Stimulated activated effector memory CD8-positive, alpha-beta T cell treated with anti-CD3 and anti-CD28 coated beads, Interleukin-12 subunit alpha, Interleukin-12 subunit beta, amount 100 ng/mL, for 72 hours (primary cell): ENCODE measurements around the gene ARSI.

Experiments used
- ATAC-seq: fragments of 150-1000 bp; cut with Tn5 transposase; 2 replicates; pipeline ENCODE4 v1.10.0; 2021
- DNase-seq, 2 donors: peaks; one replicate each; pipeline ENCODE4 v3.0.0; 2021 to 2022; ENCODE audit warnings: low spot score in 2 of 2
- H3K27ac Mint-ChIP-seq: one replicate; pipeline ENCODE4 v1.8.0; 2022; ENCODE audit warnings: mild to moderate bottlenecking, mixed read lengths
- H3K36me3 Mint-ChIP-seq: one replicate; pipeline ENCODE4 v1.8.0; 2022; ENCODE audit warnings: mild to moderate bottlenecking, mixed read lengths
- H3K4me1 Mint-ChIP-seq: one replicate; pipeline ENCODE4 v1.8.0; 2022; ENCODE audit warnings: mixed read lengths
- H3K4me3 Mint-ChIP-seq: one replicate; pipeline ENCODE4 v1.8.0; 2022; ENCODE audit warnings: mild to moderate bottlenecking, mixed read lengths
- H3K9me3 Mint-ChIP-seq: one replicate; pipeline ENCODE4 v1.8.0; 2022; ENCODE audit warnings: mixed read lengths

Gene ARSI

DNA sequence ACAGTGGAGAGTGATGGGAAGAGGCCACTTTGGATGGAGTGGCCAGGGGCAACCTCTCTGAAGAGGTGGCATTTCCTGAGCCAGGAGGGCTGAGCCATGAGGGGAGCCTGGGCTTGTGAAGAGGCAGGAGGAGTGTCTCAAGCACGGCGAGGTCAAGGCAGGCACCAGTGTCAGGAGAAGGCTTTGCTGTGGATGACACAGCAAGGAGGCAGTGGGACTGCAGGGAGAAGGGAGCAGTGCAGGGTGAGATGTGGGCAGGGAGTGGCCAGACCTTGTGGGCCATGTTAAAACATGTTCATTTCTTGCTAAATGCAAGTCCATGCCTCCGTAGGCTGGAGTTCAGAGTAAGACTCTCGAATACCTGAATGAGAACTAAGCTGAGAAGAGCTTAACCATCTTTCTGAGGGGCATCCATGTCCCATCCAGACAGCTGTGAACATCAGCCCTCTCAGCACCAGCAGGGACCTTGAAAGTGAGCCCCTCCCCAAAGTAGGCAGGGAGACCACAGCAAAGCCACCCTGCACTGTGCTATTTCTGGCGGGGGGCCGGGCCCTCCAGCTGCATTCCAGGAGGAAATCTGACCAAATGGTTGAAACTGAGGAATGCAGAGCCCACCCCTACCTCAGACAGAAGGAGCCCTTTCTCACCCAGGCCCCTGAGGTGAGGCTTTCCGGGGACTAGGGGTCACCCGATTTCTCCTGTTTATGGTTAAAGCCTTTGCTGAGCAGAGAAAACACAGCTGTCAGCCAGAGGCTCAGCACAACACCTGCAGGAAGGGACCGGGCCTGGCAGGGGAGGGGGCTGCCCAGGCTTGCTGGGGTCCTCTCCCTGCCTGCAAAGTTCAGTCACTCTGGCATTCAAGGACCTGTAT is 16.1 kb upstream of the ARSI start:
- peaks cover 6% of the 10 kb centered on the region for H3K4me1 Mint-ChIP-seq
- ATAC-seq (no peak), DNase-seq (no peak)
- no peaks in the 10 kb centered on the region for H3K36me3 Mint-ChIP-seq
- no peaks in the 10 kb centered on the region for H3K9me3 Mint-ChIP-seq
- H3K27ac Mint-ChIP-seq = no peak overlapping the region
- no peak overlapping the region for H3K4me3 Mint-ChIP-seq

DNA sequence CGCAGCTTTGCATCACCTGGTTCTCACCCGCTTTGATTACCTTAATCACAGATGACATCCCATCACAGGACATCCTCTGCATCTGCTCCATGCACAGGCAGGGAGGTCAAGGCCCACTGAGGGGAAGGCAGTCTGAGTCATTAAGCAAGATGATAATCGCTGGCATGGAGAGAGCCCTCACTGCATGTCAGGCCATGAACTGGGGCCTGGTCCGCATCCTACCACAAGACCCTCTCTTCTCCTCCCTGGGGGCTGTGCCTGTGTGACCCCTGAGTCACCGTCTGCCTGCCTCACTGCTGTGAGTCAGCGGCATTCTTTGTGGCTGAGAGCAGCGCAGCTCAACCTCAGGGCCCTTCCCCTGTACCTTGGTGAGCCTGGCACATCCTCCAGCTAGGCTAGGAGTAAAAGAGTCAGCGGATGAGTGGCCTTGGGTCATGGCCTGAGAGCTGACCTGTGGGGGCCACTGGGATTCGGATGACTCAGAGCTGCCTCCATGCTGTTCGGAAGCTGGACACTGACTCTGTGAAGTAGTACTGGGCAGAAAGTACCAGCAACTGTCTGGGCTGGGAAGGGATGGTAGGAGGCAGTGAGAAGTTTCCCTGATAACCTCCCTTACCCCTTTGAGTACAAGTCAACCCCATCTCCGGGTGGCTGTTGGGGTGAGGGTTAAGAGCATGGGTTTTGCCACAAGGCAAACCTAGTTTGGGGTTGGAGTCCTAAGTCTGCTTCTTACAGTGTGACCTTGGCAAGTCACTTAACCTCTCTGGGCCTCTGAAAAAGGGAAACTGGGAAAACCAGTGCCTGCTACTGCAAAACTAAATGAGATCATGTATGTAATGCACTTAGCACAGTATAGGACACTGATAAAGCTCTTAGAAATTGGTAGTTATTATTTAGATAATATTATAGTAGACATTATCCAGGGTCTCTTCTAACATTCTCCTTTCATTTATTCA is 14.6 kb upstream of the ARSI start:
- no peak overlapping the region for H3K27ac Mint-ChIP-seq
- H3K9me3 Mint-ChIP-seq = no peaks in the 10 kb centered on the region
- peak; percentile 92 for ATAC-seq
- H3K4me3 Mint-ChIP-seq = no peak overlapping the region
- no peak for DNase-seq
- H3K4me1 Mint-ChIP-seq = peaks cover 6% of the 10 kb centered on the region
- H3K36me3 Mint-ChIP-seq = no peaks in the 10 kb centered on the region

- no peak for ATAC-seq
- Mint-ChIP-seq H3K27ac (no peak overlapping the region), H3K9me3 (no peaks in the 10 kb centered on the region), H3K4me1 (no peaks in the 10 kb centered on the region), H3K4me3 (no peak overlapping the region), H3K36me3 (no peaks in the 10 kb centered on the region)
- DNase-seq = no peak
These were observed 13.6 kb upstream of the ARSI start for GRCh38 chr5:150316320-150316719.

DNA sequence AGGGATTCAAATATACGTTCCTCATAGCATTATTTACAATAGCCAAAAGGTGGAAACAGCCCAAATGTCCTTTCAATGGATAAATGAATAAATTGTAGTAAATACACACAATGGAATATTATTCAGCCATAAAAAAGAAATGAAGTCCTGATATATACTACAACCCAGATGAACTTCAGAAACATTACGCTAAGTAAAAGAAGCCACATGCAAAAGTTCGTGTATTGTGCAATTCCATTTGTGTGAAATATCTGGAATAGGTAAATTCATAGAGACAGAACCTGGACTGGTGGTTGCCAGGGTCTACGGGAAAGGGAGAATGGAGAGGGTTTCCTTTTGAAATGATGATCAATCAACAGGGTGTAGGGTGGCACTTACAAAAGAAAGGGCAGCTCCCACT is 12.5 kb upstream of the ARSI start:
- DNase-seq = no peak
- no peaks in the 10 kb centered on the region for H3K9me3 Mint-ChIP-seq
- no peaks in the 10 kb centered on the region for H3K4me1 Mint-ChIP-seq
- H3K27ac Mint-ChIP-seq = no peak overlapping the region
- H3K4me3 Mint-ChIP-seq = no peak overlapping the region
- ATAC-seq = no peak
- H3K36me3 Mint-ChIP-seq = no peaks in the 10 kb centered on the region

DNA sequence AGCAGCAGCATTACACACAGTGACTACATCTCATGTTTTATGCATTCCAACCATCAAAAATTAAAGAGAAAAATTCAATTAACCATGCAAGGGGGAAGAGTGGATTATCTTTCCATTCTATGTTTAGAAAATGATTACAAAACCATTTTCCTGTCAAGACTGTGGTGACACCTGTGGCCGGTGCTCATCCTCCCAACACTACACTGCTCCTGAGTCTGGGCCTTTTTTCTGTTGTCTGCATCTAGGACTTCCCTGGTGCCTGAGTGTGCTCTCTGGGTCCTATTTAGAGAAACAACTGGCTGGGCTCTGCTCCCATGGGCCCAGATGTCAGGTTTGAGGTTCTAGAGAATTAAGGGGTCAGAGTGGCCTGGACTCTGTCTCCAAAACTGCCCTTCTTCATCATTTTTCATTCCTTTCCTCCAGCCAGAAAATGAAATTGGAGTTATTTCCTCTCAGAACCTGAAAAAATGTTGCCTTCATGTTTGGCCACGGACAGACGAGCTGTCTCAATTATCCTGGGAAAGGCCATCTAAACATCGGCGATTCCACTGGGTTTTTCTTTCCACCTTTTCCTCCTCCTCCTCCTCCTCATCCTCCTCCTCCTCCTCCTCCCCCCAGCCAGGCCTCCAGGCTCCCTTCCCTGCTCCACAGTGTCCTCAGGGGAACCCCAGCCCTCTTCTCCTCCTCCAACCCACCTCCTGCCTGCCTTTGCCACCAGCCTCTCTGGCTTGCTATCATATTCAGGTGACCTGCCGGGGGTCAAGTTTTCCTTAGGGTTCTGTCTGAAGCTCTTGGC is 11.4 kb upstream of the ARSI start:
- DNase-seq = no peak
- Mint-ChIP-seq H3K4me3 (no peak overlapping the region), H3K27ac (no peak overlapping the region), H3K36me3 (no peaks in the 10 kb centered on the region), H3K4me1 (no peaks in the 10 kb centered on the region), H3K9me3 (no peaks in the 10 kb centered on the region)
- no peak for ATAC-seq

GRCh38 chr5:150313501-150313900 is 10.8 kb upstream of the ARSI start:
- DNase-seq (no peak), ATAC-seq (no peak)
- no peak overlapping the region for H3K4me3 Mint-ChIP-seq
- no peaks in the 10 kb centered on the region for H3K9me3 Mint-ChIP-seq
- no peaks in the 10 kb centered on the region for H3K36me3 Mint-ChIP-seq
- no peak overlapping the region for H3K27ac Mint-ChIP-seq
- H3K4me1 Mint-ChIP-seq = no peaks in the 10 kb centered on the region

DNA sequence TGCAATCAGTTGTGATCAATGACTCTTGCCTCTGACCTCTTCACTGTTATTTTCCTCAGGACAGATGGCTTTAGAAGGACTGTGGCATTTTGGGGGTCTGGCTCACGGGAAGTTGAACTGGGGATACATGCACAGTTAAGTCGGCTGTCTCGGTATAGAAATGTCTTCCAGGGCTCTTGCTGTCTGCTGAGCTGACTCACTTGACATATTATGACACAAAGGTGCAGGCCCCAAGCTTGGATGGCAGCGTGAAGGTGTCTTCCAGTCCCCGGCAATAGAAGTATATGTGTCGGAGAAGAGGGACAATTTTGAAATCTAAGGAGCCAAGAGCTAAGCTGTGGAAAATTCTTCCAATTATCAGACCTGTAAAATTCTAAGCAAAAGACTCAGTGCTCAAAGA is 9.8 kb upstream of the ARSI start:
- no peak for DNase-seq
- Mint-ChIP-seq H3K4me3 (no peak overlapping the region), H3K36me3 (no peaks in the 10 kb centered on the region), H3K27ac (no peak overlapping the region), H3K9me3 (no peaks in the 10 kb centered on the region), H3K4me1 (no peaks in the 10 kb centered on the region)
- ATAC-seq = no peak

DNA sequence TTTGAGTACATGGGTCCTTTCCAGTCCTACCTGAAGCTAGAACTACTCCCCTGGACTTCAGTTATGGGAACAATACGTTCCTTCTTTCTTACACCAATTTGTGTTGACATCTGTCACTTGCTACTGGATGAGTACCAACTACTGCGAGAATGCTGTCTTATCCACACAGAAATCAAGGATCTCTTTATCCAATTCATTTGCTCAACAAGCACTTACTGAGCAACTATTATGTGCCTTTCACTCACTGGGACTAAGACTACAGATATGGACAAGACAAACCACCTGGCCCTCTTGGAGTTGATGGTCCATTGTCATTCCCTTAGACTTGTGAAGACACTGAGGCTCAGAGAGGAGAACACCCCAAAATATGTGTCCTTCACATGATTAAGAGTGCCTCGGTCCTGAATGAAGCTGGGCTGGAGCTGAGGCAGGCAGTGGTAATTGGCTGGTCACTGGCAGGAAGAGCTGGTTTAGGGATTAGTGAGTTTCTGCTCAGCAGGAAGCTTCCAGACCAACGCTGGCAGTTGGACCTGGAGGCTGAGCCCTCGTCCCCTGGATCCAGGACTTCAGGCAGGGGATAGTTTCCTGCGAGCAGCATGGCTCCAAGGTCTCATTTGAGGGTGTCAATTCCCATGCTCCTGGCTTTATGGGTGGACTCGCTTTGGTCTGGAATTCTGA is 8.4 kb upstream of the ARSI start:
- DNase-seq (no peak), ATAC-seq (no peak)
- Mint-ChIP-seq H3K36me3 (no peaks in the 10 kb centered on the region), H3K9me3 (no peaks in the 10 kb centered on the region), H3K4me3 (no peak overlapping the region), H3K27ac (no peak overlapping the region), H3K4me1 (no peaks in the 10 kb centered on the region)

DNA sequence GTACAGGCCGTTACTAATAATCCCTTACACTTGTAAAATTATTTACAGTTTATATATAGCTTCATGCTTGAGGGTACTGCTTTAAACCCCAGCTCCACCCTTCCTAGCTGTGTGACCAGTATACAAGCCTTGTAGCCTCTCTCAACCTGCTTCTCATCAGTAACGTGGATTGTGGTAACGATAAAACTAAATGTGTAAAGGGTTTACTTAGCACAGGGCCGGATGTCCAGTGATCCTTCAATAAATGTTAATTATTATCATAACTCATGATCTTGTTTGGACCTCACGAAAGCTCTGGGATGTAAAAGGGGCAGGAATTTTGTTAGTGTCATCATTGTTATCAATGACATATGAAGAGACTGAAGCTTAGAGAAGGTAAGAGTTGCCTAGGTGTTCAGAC is 7.5 kb upstream of the ARSI start:
- H3K4me1 Mint-ChIP-seq = no peaks in the 10 kb centered on the region
- H3K27ac Mint-ChIP-seq = no peak overlapping the region
- no peak overlapping the region for H3K4me3 Mint-ChIP-seq
- ATAC-seq (no peak), DNase-seq (no peak)
- H3K36me3 Mint-ChIP-seq = no peaks in the 10 kb centered on the region
- no peaks in the 10 kb centered on the region for H3K9me3 Mint-ChIP-seq

DNA sequence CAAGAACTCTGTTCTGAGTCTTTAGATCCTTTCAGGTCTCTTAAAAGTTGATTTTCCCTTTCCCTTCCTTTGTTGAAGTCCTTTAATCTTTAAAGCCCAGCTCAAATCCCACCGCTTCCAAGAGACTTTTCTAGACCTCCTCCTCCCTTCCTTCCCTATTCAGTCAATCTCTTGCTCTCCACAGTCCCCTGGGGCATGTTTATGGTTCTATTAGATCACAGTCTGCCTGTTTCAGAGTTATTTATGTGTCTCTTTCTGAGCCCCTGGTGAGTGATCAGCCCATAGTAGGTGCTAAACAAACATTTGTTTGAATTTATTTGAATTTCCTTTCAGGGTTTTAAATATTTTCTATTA is 7.2 kb upstream of the ARSI start:
- Mint-ChIP-seq H3K27ac (no peak overlapping the region), H3K4me3 (no peak overlapping the region), H3K9me3 (no peaks in the 10 kb centered on the region), H3K4me1 (no peaks in the 10 kb centered on the region), H3K36me3 (no peaks in the 10 kb centered on the region)
- DNase-seq = no peak
- no peak for ATAC-seq

DNA sequence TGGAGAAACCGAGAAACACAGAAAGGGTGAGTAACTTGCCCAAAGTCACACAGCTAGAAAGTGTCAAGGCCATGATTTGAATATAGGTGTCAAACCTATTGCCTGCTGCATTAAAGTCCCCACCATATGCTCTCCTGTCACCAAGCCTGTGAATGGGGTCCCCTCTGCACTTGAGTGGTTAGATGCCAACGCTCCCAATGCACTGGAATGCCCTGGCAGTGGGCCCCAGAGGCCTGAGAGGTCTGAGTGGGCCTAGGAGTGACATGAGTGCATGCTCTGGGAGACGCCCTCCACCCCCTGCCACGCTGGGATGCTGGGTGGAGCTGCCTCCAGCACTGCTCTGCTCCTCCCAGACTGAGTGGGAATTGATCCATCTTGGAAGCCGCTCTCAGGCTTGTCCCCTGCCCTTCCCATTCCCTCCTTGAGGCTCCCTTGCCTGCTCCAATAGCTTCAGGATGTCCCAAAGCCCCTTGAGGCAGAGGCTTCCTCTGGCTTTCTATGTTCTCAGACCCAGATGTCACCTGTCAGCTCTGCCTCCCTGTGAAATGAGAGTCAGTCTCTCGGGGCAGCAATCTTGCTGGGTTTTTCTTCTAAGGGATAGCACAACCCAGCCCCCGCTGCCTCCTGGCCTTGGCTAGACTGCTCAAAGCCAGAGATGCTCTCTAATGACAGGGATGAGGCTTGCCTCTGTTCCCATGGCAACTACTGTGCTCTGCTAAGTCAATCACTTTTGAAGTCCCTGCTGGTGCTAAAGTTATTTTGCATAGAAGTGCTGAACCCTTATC is 6.6 kb upstream of the ARSI start:
- no peaks in the 10 kb centered on the region for H3K4me1 Mint-ChIP-seq
- H3K4me3 Mint-ChIP-seq = no peak overlapping the region
- no peak for ATAC-seq
- H3K36me3 Mint-ChIP-seq = no peaks in the 10 kb centered on the region
- DNase-seq = no peak
- no peak overlapping the region for H3K27ac Mint-ChIP-seq
- H3K9me3 Mint-ChIP-seq = no peaks in the 10 kb centered on the region

GRCh38 chr5:150307617-150308426 is 5.1 kb upstream of the ARSI start:
- no peak overlapping the region for H3K27ac Mint-ChIP-seq
- ATAC-seq (no peak), DNase-seq (no peak)
- H3K4me1 Mint-ChIP-seq = no peaks in the 10 kb centered on the region
- H3K4me3 Mint-ChIP-seq = no peak overlapping the region
- H3K36me3 Mint-ChIP-seq = no peaks in the 10 kb centered on the region
- H3K9me3 Mint-ChIP-seq = no peaks in the 10 kb centered on the region

DNA sequence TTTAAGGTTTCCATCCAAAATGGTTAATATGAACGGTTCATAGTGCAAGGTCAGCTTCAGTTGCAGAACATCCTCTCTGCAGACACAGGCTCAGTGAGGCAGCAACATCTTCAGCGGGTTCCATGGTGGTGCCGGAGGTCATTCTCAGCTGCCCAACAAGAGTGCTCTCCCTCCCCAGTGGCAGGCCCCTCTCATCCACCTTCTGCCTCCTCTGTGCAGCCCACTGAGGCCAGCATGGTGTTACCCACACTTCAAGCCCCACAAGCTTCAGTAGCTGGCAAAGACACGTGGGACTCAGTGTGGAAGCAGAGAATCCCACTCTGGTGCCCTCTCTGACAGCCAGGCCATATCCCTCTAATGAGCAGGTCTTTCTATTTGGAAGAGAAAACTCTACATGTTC is 4.1 kb upstream of the ARSI start:
- H3K36me3 Mint-ChIP-seq = no peaks in the 10 kb centered on the region
- DNase-seq (no peak), ATAC-seq (no peak)
- H3K4me1 Mint-ChIP-seq = no peaks in the 10 kb centered on the region
- H3K4me3 Mint-ChIP-seq = no peak overlapping the region
- no peaks in the 10 kb centered on the region for H3K9me3 Mint-ChIP-seq
- H3K27ac Mint-ChIP-seq = no peak overlapping the region

GRCh38 chr5:150305557-150305956 is 2.9 kb upstream of the ARSI start:
- DNase-seq (no peak), ATAC-seq (no peak)
- Mint-ChIP-seq H3K9me3 (no peaks in the 10 kb centered on the region), H3K4me3 (no peak overlapping the region), H3K36me3 (no peaks in the 10 kb centered on the region), H3K27ac (no peak overlapping the region), H3K4me1 (no peaks in the 10 kb centered on the region)
